ENCODE results near the gene CNTN1.

GRCh38 chr12:40976546-40976945 lies 284.3 kb downstream of the CNTN1 start:
- no peak for TF ChIP-seq POLR2AphosphoS5 (IDR thresholded peaks at IDR 0.05)
- TF ChIP-seq CTCF (IDR thresholded peaks at IDR 0.05 in 8 of 11, conservative IDR thresholded peaks at IDR 0.05 in 3 of 11), result no peak
- no peak for TF ChIP-seq POLR2A (IDR thresholded peaks at IDR 0.05)
